ENCODE results near the gene CCL24. TPM values are rescaled to one million over a fixed set of nuclear protein-coding genes. Genes with fewer than 3 reads are reported as not detected.
A peak's percentile ranks its signal among the peaks of the same experiment; 100 is the strongest.
"Not testable (repeated sequence)": the region's sequence is repeated elsewhere in the genome, so short reads cannot be mapped to it uniquely, and the experiment has no call there.

The CCL24 gene
- total and polyA plus RNA-seq, 10 donors: 3.8 to 321 (median 85.1) TPM

- TF ChIP-seq POLR2AphosphoS5 (IDR thresholded peaks at IDR 0.05): no peak
- no peak for TF ChIP-seq POLR2A (IDR thresholded peaks at IDR 0.05)
- TF ChIP-seq, protein P1, sequence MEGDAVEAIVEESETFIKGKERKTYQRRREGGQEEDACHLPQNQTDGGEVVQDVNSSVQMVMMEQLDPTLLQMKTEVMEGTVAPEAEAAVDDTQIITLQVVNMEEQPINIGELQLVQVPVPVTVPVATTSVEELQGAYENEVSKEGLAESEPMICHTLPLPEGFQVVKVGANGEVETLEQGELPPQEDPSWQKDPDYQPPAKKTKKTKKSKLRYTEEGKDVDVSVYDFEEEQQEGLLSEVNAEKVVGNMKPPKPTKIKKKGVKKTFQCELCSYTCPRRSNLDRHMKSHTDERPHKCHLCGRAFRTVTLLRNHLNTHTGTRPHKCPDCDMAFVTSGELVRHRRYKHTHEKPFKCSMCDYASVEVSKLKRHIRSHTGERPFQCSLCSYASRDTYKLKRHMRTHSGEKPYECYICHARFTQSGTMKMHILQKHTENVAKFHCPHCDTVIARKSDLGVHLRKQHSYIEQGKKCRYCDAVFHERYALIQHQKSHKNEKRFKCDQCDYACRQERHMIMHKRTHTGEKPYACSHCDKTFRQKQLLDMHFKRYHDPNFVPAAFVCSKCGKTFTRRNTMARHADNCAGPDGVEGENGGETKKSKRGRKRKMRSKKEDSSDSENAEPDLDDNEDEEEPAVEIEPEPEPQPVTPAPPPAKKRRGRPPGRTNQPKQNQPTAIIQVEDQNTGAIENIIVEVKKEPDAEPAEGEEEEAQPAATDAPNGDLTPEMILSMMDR (IDR thresholded peaks at IDR 0.05 in 8 of 11, conservative IDR thresholded peaks at IDR 0.05 in 3 of 11): no peak
- Histone ChIP-seq H3K27ac (peak within 1 kb of the TSS in 3 of 8 donors; percentile 19 to 29 (median 28)), H3K9me3 (no peaks in the 10 kb centered on the region), H3K27me3 (replicated peaks in 1 of 7) (no peaks in the 10 kb centered on the region), H3K4me3 (no peak within 1 kb of the TSS), H3K36me3 (no peaks in the 10 kb centered on the region), H3K4me1 (peaks cover 0 to 7% (median 0%) of the 10 kb centered on the region in 6 donors)
- DNase-seq: no peak
- WGBS, 5 donors: 66 to 78% (median 75%) methylated on average over 7 to 9 of the region's 9 CpGs
- intact Hi-C loops (cut with DNase I; ENCODE audit: low total_unique reads): no loop called here
These were observed 41.2 kb downstream of the CCL24 start, which contains the start of gene CCL26 for GRCh38 chr7:75772081-75773077. CCL26 (minus strand) TSS chr7:75772211; CDS start chr7:75772176, 35 bp downstream.

DNA sequence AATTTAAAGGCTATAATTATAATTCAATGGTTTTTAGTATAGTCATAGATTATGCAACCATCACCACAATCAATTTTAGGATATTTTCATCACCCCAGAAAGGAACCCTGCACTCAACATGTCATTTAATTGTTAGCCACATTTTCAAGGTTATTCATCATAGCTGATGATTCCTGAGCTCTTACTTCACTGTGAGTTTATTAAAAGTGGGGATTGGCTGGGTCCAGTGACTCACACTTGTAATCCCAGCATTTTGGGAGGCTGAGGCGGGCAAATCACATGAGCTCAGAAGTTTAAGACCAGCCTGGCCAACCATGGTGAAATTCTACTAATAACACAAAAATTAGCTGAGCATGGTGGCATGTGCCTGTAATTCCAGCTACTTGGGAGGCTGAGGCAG lies 42.4 kb downstream of the CCL24 start:
- no peak for DNase-seq
- no peaks in the 10 kb centered on the region for H3K36me3 ChIP-seq
- H3K27ac ChIP-seq: no peak overlapping the region
- no peaks in the 10 kb centered on the region for H3K9me3 ChIP-seq
- intact Hi-C loops (cut with DNase I; ENCODE audit: low total_unique reads): no loop called here
- H3K4me1 ChIP-seq: peaks cover 0 to 3% (median 0%) of the 10 kb centered on the region in 6 donors
- 88 to 100% (median 94%) methylated on average over 1 of the region's 1 CpG for whole genome bisulfite sequencing, 5 donors
- no peak overlapping the region for H3K4me3 ChIP-seq
- TF ChIP-seq, protein P1 (IDR thresholded peaks at IDR 0.05 in 8 of 11, conservative IDR thresholded peaks at IDR 0.05 in 3 of 11): no peak
- TF ChIP-seq POLR2A (IDR thresholded peaks at IDR 0.05) (no peak), POLR2AphosphoS5 (IDR thresholded peaks at IDR 0.05) (no peak)
- H3K27me3 ChIP-seq (replicated peaks in 1 of 7): no peaks in the 10 kb centered on the region

GRCh38 chr7:75762350-75762917 lies 51.2 kb downstream of the CCL24 start:
- intact Hi-C loops (cut with DNase I; ENCODE audit: low total_unique reads): no loop called here
- no peaks in the 10 kb centered on the region for H3K36me3 ChIP-seq
- no peak for DNase-seq
- TF ChIP-seq, protein P1 (IDR thresholded peaks at IDR 0.05 in 8 of 11, conservative IDR thresholded peaks at IDR 0.05 in 3 of 11): peak; percentile 53 to 78 (median 72)
- TF ChIP-seq POLR2A (IDR thresholded peaks at IDR 0.05): no peak
- no peaks in the 10 kb centered on the region for H3K27me3 ChIP-seq (replicated peaks in 1 of 7)
- peaks cover 0 to 10% (median 5%) of the 10 kb centered on the region in 6 donors for H3K4me1 ChIP-seq
- WGBS, 5 donors: 11 to 27% (median 22%) methylated on average over 2 of the region's 2 CpGs
- no peak overlapping the region for H3K27ac ChIP-seq
- H3K4me3 ChIP-seq: no peak overlapping the region
- H3K9me3 ChIP-seq: no peaks in the 10 kb centered on the region

- WGBS, 5 donors: 88 to 93% (median 91%) methylated on average over 3 of the region's 3 CpGs
- peaks cover 0 to 10% (median 5%) of the 10 kb centered on the region in 6 donors for H3K4me1 ChIP-seq
- H3K9me3 ChIP-seq; H3K27me3 ChIP-seq (replicated peaks in 1 of 7); H3K36me3 ChIP-seq; H3K4me3 ChIP-seq; DNase-seq; intact Hi-C loops (cut with DNase I; ENCODE audit: low total_unique reads); H3K27ac ChIP-seq: not testable (repeated sequence)
These were observed 51.8 kb downstream of the CCL24 start for GRCh38 chr7:75761801-75762200.

Other genes starting within 250 kb of the CCL24 start
- 10 to 100 TPM; 32.0 to 52.6 (median 43.0) TPM for gene HIP1, start 74.9 kb downstream of the CCL24 start, total RNA-seq
- gene HIP1, start 74.9 kb downstream of the CCL24 start, polyA plus RNA-seq: 1 to 10 TPM; 3.4 to 6.4 (median 3.6) TPM
- not detected for gene CCL26, start 41.6 kb downstream of the CCL24 start, total RNA-seq
- gene CCL26, start 41.6 kb downstream of the CCL24 start, polyA plus RNA-seq: under 1 TPM in 2 of 3 donors, not detected in 1; 0.35 to 0.41 TPM
- gene RHBDD2, start 65.2 kb upstream of the CCL24 start, total RNA-seq: 10 to 100 TPM; 37.6 to 69.2 (median 54.9) TPM
- gene RHBDD2, start 65.2 kb upstream of the CCL24 start, polyA plus RNA-seq: 10 to 100 TPM; 30.5 to 48.1 (median 37.5) TPM
- 100 to 1,000 TPM; 103 to 170 (median 139) TPM for gene POR, start 101.3 kb upstream of the CCL24 start, total RNA-seq
- gene POR, start 101.3 kb upstream of the CCL24 start, polyA plus RNA-seq: 10 to 100 TPM; 49.1 to 83.0 (median 61.4) TPM
- gene TMEM120A, start 180.8 kb upstream of the CCL24 start, total RNA-seq: 10 to 100 TPM; 24.9 to 57.9 (median 41.4) TPM
- gene TMEM120A, start 180.8 kb upstream of the CCL24 start, polyA plus RNA-seq: 10 to 100 TPM; 30.1 to 66.2 (median 56.6) TPM
- 10 to 100 TPM; 18.3 to 48.8 (median 28.4) TPM for gene STYXL1, start 234.2 kb upstream of the CCL24 start, total RNA-seq
- gene STYXL1, start 234.2 kb upstream of the CCL24 start, polyA plus RNA-seq: 10 to 100 TPM; 36.3 to 60.4 (median 45.0) TPM
- 100 to 1,000 TPM in 3 of 7 donors, 10 to 100 TPM in 4; 62.2 to 129 (median 97.7) TPM for gene MDH2, start 234.3 kb upstream of the CCL24 start, total RNA-seq
- gene MDH2, start 234.3 kb upstream of the CCL24 start, polyA plus RNA-seq: 10 to 100 TPM; 45.5 to 74.1 (median 71.4) TPM

Data from spleen (tissue), 11 donors.